Spleen (tissue), 7 donors: ENCODE data around the gene PDCL3.

Experiments
- POLR2AphosphoS5 ChIP-seq, 3 donors: sonication (generic); formaldehyde crosslinking; IDR thresholded peaks; one replicate each; pipeline ENCODE4 v1.5.1; 2017; ENCODE audit warnings: antibody characterized with exemption in 3 of 3
- TF ChIP-seq, protein P1 (sequence below), 11 experiments: fragments of 200-600 bp in 7 of 11; fragments of 450-650 bp in 4 of 11; sonication (generic) in 4 of 11; IDR thresholded peaks in 8 of 11; conservative IDR thresholded peaks in 3 of 11; 1 replicate in 7 of 11; 2 replicates in 4 of 11; pipeline versions ENCODE4 v1.4.0 to v1.8.0; 2016 to 2021; ENCODE audit warnings: antibody characterized with exemption in 11 of 11, inconsistent platforms in 4 of 11, mild to moderate bottlenecking in 1 of 11
- donor health status: DM: no; HTN: no; CAD: no; lungs with moderate emphysema.
- donor health status: DM: no; HTN: no; CAD: no.
- donor health status: DM: no; HTN: no; CAD: no.

DNA sequence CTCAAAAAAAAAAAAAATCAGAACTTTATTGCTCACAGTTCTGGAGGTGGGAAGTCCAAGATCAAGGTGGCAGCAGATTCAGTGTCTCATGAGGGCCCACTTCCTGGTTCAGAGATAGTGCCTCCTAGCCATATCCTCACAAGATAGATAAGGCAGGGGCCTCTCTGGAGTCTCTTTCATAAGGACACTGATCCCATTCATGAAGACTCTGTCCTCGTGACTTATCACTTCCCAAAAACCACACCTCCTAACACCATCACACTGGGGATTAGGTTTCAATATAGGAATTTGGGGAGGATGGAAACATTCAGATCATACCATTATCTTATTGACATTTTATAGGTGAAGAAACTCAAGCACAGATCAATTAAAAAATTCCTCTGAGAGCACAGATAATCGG, 61.1 kb downstream of the PDCL3 start:
- TF ChIP-seq, protein P1, sequence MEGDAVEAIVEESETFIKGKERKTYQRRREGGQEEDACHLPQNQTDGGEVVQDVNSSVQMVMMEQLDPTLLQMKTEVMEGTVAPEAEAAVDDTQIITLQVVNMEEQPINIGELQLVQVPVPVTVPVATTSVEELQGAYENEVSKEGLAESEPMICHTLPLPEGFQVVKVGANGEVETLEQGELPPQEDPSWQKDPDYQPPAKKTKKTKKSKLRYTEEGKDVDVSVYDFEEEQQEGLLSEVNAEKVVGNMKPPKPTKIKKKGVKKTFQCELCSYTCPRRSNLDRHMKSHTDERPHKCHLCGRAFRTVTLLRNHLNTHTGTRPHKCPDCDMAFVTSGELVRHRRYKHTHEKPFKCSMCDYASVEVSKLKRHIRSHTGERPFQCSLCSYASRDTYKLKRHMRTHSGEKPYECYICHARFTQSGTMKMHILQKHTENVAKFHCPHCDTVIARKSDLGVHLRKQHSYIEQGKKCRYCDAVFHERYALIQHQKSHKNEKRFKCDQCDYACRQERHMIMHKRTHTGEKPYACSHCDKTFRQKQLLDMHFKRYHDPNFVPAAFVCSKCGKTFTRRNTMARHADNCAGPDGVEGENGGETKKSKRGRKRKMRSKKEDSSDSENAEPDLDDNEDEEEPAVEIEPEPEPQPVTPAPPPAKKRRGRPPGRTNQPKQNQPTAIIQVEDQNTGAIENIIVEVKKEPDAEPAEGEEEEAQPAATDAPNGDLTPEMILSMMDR (IDR thresholded peaks at IDR 0.05 in 8 of 11, conservative IDR thresholded peaks at IDR 0.05 in 3 of 11): no peak
- TF ChIP-seq POLR2AphosphoS5 (IDR thresholded peaks at IDR 0.05): no peak
